Upper lobe of left lung (tissue), 4 donors: ENCODE results near the gene NRXN3.

Experiments
- CTCF ChIP-seq, 6 experiments: fragments of 450-650 bp in 4 of 6; fragments of 200-600 bp in 2 of 6; sonication (generic) in 2 of 6; IDR thresholded peaks; one replicate each; pipeline ENCODE4 v1.5.1; 2016 to 2019; ENCODE audit warnings: antibody characterized with exemption in 6 of 6
- POLR2A ChIP-seq, 4 donors: fragments of 450-650 bp; IDR thresholded peaks; one replicate each; pipeline ENCODE4 v1.5.1; 2016 to 2017; ENCODE audit warnings: antibody characterized with exemption in 4 of 4, mild to moderate bottlenecking in 2 of 4

GRCh38 chr14:78414172-78414571 is 244.0 kb downstream of the NRXN3 start:
- TF ChIP-seq CTCF (IDR thresholded peaks at IDR 0.05) (no peak), POLR2A (IDR thresholded peaks at IDR 0.05) (no peak)
